HEK293 (cell line): ENCODE measurements around the gene MBD5.

Experiments used
- CTCF ChIA-PET: fragments of 350-600 bp; formaldehyde crosslinking; extraction: SDS; loops from one replicate; lab custom pipeline; 2021; ENCODE audit warnings: antibody characterized with exemption; lab: Yijun Ruan, JAX
- POLR2A ChIA-PET: fragments of 300-600 bp; formaldehyde crosslinking; extraction: SDS; loops from one replicate; lab custom pipeline; 2020; ENCODE audit warnings: antibody characterized with exemption, inconsistent platforms; lab: Yijun Ruan, JAX
- H3K27ac ChIP-seq: fragments of 200-500 bp; sonication (Bioruptor generic); 2 replicates; pipeline ENCODE4 v1.5.1; 2014; ENCODE audit warnings: low read depth, low read length, control low read depth, inconsistent platforms; ENCODE audit errors: extremely low read depth
- H3K36me3 ChIP-seq, 2 experiments: fragments of 200-500 bp in 1 of 2; sonication (Bioruptor generic) in 1 of 2; 1 replicate in 1 of 2; 2 replicates in 1 of 2; pipeline ENCODE4 v1.5.1; 2014 to 2017; ENCODE audit warnings: inconsistent platforms in 2 of 2, low read length in 2 of 2; ENCODE audit not compliant: control insufficient read depth in 2 of 2, insufficient read depth in 1 of 2
- H3K4me1 ChIP-seq: fragments of 200-500 bp; sonication (Bioruptor generic); 2 replicates; pipeline ENCODE4 v1.5.1; 2014; ENCODE audit warnings: mild to moderate bottlenecking, low read length, inconsistent platforms; ENCODE audit not compliant: control insufficient read depth, insufficient read depth
- H3K4me3 ChIP-seq: 2 replicates; pipeline ENCODE4 v1.5.1; 2011; ENCODE audit warnings: low read depth, mild to moderate bottlenecking, control low read depth, low read length, moderate library complexity
- H3K9me3 ChIP-seq: fragments of 200-500 bp; sonication (Bioruptor generic); 2 replicates; pipeline ENCODE4 v1.5.1; 2014; ENCODE audit warnings: low read depth, low read length, inconsistent platforms; ENCODE audit not compliant: control insufficient read depth, insufficient read depth
- KLF9 ChIP-seq: fragments of 450-650 bp; formaldehyde crosslinking; IDR thresholded peaks from 2 replicates; pipeline ENCODE4 v1.5.1; 2016; ENCODE audit warnings: missing biosample characterization, missing genetic modification characterization, low read depth
- SP3 ChIP-seq: fragments of 450-650 bp; formaldehyde crosslinking; IDR thresholded peaks from 2 replicates; pipeline ENCODE4 v1.5.1; 2016; ENCODE audit warnings: missing biosample characterization, missing genetic modification characterization
- ZBTB21 ChIP-seq: fragments of 450-650 bp; formaldehyde crosslinking; IDR thresholded peaks from 2 replicates; pipeline ENCODE4 v1.5.1; 2017; ENCODE audit warnings: missing biosample characterization, missing genetic modification characterization
- ZNF169 ChIP-seq: fragments of 450-650 bp; formaldehyde crosslinking; IDR thresholded peaks from 2 replicates; pipeline ENCODE4 v1.5.1; 2016; ENCODE audit warnings: missing biosample characterization, missing genetic modification characterization
- ZNF19 ChIP-seq: fragments of 450-650 bp; formaldehyde crosslinking; IDR thresholded peaks from 2 replicates; pipeline ENCODE4; 2016; ENCODE audit warnings: missing biosample characterization, missing genetic modification characterization, low read depth
- ZNF202 ChIP-seq: fragments of 450-650 bp; formaldehyde crosslinking; IDR thresholded peaks from 2 replicates; pipeline ENCODE4 v1.5.1; 2016; ENCODE audit warnings: missing biosample characterization, missing genetic modification characterization, borderline replicate concordance
- ZNF416 ChIP-seq: fragments of 450-650 bp; formaldehyde crosslinking; IDR thresholded peaks from 2 replicates; pipeline ENCODE4 v1.5.1; 2016; ENCODE audit warnings: missing biosample characterization, missing genetic modification characterization
- ZNF549 ChIP-seq: fragments of 450-650 bp; IDR thresholded peaks from 2 replicates; pipeline ENCODE4 v1.5.1; 2018; ENCODE audit warnings: missing biosample characterization, missing genetic modification characterization, mild to moderate bottlenecking, inconsistent platforms, moderate library complexity
- ZNF561 ChIP-seq: fragments of 450-650 bp; IDR thresholded peaks from 2 replicates; pipeline ENCODE4 v1.5.1; 2018; ENCODE audit warnings: missing biosample characterization, missing genetic modification characterization, borderline replicate concordance
- ZNF600 ChIP-seq: fragments of 450-650 bp; formaldehyde crosslinking; IDR thresholded peaks from 2 replicates; pipeline ENCODE4 v1.5.1; 2016; ENCODE audit warnings: missing biosample characterization, missing genetic modification characterization
- ZNF701 ChIP-seq: fragments of 450-650 bp; formaldehyde crosslinking; IDR thresholded peaks from 2 replicates; pipeline ENCODE4 v1.5.1; 2016; ENCODE audit warnings: missing biosample characterization, missing genetic modification characterization
- ZNF785 ChIP-seq: fragments of 450-650 bp; formaldehyde crosslinking; IDR thresholded peaks from 2 replicates; pipeline ENCODE4 v1.5.1; 2016; ENCODE audit warnings: missing biosample characterization, missing genetic modification characterization
- TF ChIP-seq, protein P1 (sequence below): fragments of 450-650 bp; formaldehyde crosslinking; IDR thresholded peaks from 2 replicates; pipeline ENCODE4 v1.5.1; 2016; ENCODE audit warnings: missing biosample characterization, missing genetic modification characterization
- TF ChIP-seq, protein P2 (sequence below): fragments of 450-650 bp; IDR thresholded peaks from 2 replicates; pipeline ENCODE4 v1.5.1; 2018; ENCODE audit warnings: missing biosample characterization, mild to moderate bottlenecking, missing genetic modification characterization
- TF ChIP-seq, protein P3 (sequence below): fragments of 450-650 bp; formaldehyde crosslinking; IDR thresholded peaks from 2 replicates; pipeline ENCODE4 v1.5.1; 2016; ENCODE audit warnings: missing biosample characterization, missing genetic modification characterization
- TF ChIP-seq, protein P4 (sequence below): fragments of 450-650 bp; formaldehyde crosslinking; IDR thresholded peaks from 2 replicates; pipeline ENCODE4 v1.5.1; 2017; ENCODE audit warnings: missing biosample characterization, missing genetic modification characterization
- TF ChIP-seq, protein P5 (sequence below): fragments of 450-650 bp; formaldehyde crosslinking; conservative IDR thresholded peaks from 2 replicates; pipeline ENCODE4 v1.5.1; 2016; ENCODE audit warnings: low read depth, missing biosample characterization, missing genetic modification characterization

The MBD5 gene

DNA sequence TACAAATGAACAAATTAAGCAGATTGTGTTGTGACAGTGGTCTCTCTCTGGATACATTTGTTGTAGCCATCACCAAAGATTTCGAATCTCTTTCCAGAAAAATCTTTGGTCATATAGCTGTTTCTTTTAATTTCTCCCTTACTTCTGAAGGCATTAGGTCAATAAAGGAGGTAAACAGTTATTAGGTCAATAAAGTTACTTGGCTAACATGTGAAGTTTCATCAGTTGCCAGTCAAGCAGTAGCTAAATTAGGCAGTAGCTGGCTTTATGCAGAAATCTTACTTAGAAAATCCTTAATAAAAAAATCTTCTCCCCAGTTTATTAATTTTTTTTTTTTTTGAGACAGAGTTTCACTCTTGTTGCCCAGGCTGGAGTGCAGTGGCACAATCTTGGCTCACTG, 115.5 kb downstream of the MBD5 start:
- ChIA-PET POLR2A (no interaction called here), CTCF (no interaction called here)
- H3K4me3 ChIP-seq = no peak overlapping the region
- TF ChIP-seq, protein P1, sequence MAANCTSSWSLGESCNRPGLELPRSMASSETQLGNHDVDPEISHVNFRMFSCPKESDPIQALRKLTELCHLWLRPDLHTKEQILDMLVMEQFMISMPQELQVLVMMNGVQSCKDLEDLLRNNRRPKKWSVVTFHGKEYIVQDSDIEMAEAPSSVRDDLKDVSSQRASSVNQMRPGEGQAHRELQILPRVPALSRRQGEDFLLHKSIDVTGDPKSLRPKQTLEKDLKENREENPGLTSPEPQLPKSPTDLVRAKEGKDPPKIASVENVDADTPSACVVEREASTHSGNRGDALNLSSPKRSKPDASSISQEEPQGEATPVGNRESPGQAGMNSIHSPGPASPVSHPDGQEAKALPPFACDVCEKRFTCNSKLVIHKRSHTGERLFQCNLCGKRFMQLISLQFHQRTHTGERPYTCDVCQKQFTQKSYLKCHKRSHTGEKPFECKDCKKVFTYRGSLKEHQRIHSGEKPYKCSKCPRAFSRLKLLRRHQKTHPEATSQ (tag by site-specific recombination) = no peak
- TF ChIP-seq, protein P2, sequence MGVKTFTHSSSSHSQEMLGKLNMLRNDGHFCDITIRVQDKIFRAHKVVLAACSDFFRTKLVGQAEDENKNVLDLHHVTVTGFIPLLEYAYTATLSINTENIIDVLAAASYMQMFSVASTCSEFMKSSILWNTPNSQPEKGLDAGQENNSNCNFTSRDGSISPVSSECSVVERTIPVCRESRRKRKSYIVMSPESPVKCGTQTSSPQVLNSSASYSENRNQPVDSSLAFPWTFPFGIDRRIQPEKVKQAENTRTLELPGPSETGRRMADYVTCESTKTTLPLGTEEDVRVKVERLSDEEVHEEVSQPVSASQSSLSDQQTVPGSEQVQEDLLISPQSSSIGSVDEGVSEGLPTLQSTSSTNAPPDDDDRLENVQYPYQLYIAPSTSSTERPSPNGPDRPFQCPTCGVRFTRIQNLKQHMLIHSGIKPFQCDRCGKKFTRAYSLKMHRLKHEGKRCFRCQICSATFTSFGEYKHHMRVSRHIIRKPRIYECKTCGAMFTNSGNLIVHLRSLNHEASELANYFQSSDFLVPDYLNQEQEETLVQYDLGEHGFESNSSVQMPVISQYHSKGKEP (tag by site-specific recombination) = no peak
- TF ChIP-seq, protein P3, sequence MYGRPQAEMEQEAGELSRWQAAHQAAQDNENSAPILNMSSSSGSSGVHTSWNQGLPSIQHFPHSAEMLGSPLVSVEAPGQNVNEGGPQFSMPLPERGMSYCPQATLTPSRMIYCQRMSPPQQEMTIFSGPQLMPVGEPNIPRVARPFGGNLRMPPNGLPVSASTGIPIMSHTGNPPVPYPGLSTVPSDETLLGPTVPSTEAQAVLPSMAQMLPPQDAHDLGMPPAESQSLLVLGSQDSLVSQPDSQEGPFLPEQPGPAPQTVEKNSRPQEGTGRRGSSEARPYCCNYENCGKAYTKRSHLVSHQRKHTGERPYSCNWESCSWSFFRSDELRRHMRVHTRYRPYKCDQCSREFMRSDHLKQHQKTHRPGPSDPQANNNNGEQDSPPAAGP = no peak
- no peak for TF ChIP-seq ZBTB21 (tag by site-specific recombination)
- no peaks in the 10 kb centered on the region for H3K36me3 ChIP-seq
- H3K9me3 ChIP-seq = no peaks in the 10 kb centered on the region
- H3K4me1 ChIP-seq = no peaks in the 10 kb centered on the region
- H3K27ac ChIP-seq = no peak overlapping the region

DNA sequence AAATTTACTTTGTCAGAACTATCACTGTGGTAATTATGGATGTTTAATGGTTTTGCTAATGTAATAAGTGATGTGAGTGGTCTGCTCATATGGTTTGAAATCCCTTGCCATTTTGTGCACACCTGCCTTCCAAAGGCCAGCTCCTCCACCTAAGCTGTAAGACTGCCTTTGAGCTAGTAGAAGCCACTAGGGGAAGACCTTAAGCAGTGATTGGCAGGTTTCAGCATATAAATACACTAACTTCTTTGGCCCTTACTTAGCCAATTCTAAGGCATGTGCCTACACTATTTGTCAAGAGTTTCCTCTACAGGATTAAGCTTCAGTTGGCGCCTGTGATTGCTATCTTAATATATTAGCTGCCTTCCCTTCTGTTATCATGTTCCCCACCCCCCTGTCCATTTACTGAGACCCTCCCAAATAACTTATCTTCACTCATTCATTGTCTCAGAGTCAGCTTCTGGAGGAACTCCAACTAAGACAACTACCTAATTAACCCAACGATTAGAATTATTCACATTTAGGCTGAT, 141.1 kb downstream of the MBD5 start:
- CTCF ChIA-PET = no interaction called here
- no peaks in the 10 kb centered on the region; the same call in 1 of the 2 replicates for H3K4me1 ChIP-seq
- no peaks in the 10 kb centered on the region for H3K36me3 ChIP-seq
- TF ChIP-seq ZNF785 (no peak), ZNF701 (tag by site-specific recombination) (no peak), ZNF416 (no peak), ZNF202 (tag by site-specific recombination) (no peak), ZBTB21 (tag by site-specific recombination) (no peak), ZNF561 (tag by site-specific recombination) (no peak), ZNF600 (tag by site-specific recombination) (no peak), SP3 (tag by site-specific recombination) (no peak), ZNF549 (tag by site-specific recombination) (no peak), KLF9 (tag by site-specific recombination) (no peak), ZNF19 (tag by site-specific recombination) (no peak), ZNF169 (no peak)
- TF ChIP-seq, protein P4, sequence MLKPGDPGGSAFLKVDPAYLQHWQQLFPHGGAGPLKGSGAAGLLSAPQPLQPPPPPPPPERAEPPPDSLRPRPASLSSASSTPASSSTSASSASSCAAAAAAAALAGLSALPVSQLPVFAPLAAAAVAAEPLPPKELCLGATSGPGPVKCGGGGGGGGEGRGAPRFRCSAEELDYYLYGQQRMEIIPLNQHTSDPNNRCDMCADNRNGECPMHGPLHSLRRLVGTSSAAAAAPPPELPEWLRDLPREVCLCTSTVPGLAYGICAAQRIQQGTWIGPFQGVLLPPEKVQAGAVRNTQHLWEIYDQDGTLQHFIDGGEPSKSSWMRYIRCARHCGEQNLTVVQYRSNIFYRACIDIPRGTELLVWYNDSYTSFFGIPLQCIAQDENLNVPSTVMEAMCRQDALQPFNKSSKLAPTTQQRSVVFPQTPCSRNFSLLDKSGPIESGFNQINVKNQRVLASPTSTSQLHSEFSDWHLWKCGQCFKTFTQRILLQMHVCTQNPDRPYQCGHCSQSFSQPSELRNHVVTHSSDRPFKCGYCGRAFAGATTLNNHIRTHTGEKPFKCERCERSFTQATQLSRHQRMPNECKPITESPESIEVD (tag by site-specific recombination) = no peak
- TF ChIP-seq, protein P5, sequence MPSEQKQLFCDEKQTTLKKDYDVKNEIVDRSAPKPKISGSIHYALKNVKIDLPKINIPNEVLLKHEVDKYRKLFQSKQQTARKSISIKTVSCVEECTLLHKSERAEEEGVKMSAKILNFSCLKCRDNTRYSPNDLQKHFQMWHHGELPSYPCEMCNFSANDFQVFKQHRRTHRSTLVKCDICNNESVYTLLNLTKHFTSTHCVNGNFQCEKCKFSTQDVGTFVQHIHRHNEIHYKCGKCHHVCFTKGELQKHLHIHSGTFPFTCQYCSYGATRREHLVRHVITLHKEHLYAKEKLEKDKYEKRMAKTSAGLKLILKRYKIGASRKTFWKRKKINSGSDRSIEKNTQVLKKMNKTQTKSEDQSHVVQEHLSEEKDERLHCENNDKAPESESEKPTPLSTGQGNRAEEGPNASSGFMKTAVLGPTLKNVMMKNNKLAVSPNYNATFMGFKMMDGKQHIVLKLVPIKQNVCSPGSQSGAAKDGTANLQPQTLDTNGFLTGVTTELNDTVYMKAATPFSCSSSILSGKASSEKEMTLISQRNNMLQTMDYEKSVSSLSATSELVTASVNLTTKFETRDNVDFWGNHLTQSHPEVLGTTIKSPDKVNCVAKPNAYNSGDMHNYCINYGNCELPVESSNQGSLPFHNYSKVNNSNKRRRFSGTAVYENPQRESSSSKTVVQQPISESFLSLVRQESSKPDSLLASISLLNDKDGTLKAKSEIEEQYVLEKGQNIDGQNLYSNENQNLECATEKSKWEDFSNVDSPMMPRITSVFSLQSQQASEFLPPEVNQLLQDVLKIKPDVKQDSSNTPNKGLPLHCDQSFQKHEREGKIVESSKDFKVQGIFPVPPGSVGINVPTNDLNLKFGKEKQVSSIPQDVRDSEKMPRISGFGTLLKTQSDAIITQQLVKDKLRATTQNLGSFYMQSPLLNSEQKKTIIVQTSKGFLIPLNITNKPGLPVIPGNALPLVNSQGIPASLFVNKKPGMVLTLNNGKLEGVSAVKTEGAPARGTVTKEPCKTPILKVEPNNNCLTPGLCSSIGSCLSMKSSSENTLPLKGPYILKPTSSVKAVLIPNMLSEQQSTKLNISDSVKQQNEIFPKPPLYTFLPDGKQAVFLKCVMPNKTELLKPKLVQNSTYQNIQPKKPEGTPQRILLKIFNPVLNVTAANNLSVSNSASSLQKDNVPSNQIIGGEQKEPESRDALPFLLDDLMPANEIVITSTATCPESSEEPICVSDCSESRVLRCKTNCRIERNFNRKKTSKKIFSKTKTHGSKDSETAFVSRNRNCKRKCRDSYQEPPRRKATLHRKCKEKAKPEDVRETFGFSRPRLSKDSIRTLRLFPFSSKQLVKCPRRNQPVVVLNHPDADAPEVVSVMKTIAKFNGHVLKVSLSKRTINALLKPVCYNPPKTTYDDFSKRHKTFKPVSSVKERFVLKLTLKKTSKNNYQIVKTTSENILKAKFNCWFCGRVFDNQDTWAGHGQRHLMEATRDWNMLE = no peak
- TF ChIP-seq, all 188 proteins: peak for 0
- H3K4me3 ChIP-seq = no peak overlapping the region
- POLR2A ChIA-PET = no interaction called here
- H3K27ac ChIP-seq = no peak overlapping the region
- H3K9me3 ChIP-seq = no peaks in the 10 kb centered on the region
